B cell (primary cell): ENCODE measurements around the gene CAMTA1.

ENCODE experiments used
- EZH2 ChIP-seq: IDR thresholded peaks from 2 replicates; pipeline ENCODE4 v1.6.1; 2012; ENCODE audit warnings: borderline replicate concordance, low read depth, mild to moderate bottlenecking, moderate library complexity, low read length; ENCODE audit not compliant: insufficient read depth, poor library complexity, severe bottlenecking
- TF ChIP-seq, protein P1 (sequence below): fragments of 200-600 bp; IDR thresholded peaks from one replicate; pipeline ENCODE4 v1.8.0; 2022; ENCODE audit warnings: antibody characterized with exemption, mild to moderate bottlenecking

DNA sequence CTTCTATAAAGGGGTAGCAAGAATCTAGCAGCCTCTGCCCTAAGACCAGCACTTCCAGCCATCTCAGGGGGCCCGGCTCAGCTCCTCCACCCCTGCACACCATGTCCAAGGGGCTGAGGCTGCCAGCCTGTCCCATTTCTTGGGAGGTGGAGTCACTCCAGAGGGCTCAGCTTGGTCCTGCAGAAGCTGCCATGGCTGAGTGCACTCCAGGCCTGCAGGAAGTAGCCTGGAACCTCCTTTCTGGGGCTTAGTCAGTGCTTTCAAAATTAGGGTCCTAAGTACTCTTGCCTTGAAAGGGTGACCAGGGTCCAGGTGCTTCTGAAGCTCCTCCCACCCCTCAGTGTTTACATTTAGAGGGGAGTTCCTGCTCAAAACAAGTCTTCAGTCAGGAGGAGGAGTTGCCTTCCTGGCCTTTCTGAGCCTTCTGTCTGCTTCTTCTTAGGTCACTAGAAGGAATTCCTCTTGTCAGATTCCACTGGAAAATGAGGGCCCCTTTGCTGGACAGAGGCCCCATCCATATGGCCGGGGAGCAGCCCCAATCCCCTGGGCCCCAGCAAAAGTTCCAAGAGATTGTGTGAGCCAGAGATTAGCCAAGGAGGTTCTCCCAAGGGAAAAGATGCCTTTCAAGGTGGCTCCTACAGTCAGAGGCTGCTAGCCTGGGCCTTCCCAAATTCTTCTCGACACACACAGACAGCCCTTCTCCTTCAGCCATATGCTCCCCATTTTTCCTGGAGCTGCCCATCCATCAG lies 857.7 kb downstream of the CAMTA1 start:
- TF ChIP-seq, protein P1, sequence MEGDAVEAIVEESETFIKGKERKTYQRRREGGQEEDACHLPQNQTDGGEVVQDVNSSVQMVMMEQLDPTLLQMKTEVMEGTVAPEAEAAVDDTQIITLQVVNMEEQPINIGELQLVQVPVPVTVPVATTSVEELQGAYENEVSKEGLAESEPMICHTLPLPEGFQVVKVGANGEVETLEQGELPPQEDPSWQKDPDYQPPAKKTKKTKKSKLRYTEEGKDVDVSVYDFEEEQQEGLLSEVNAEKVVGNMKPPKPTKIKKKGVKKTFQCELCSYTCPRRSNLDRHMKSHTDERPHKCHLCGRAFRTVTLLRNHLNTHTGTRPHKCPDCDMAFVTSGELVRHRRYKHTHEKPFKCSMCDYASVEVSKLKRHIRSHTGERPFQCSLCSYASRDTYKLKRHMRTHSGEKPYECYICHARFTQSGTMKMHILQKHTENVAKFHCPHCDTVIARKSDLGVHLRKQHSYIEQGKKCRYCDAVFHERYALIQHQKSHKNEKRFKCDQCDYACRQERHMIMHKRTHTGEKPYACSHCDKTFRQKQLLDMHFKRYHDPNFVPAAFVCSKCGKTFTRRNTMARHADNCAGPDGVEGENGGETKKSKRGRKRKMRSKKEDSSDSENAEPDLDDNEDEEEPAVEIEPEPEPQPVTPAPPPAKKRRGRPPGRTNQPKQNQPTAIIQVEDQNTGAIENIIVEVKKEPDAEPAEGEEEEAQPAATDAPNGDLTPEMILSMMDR = no peak
- TF ChIP-seq EZH2 = no peak
